Measurements from ENCODE around the gene IL6ST.

The IL6ST gene

DNA sequence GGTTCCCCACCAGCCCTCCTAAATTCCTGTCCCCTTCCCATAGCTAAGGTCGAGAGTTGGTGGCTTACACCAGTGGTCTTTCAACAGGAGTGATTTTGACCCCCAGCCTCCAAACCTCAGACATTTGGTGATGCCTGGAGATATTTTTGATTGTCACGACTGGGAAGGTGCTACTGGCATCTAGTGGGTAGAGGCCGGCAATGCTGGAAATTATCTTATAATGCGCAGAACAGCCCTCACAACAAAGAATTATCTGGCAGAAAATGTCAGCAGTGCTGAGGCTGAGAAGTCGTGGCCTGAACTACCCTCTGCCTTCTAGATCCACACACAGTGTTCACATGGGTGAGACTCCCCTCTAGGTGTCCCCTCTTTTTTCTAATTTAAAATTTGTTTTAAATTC lies 74.0 kb downstream of the IL6ST start:
- DNase-seq (ENCODE audit: low read depth in 2 of 2) = no peak

DNA sequence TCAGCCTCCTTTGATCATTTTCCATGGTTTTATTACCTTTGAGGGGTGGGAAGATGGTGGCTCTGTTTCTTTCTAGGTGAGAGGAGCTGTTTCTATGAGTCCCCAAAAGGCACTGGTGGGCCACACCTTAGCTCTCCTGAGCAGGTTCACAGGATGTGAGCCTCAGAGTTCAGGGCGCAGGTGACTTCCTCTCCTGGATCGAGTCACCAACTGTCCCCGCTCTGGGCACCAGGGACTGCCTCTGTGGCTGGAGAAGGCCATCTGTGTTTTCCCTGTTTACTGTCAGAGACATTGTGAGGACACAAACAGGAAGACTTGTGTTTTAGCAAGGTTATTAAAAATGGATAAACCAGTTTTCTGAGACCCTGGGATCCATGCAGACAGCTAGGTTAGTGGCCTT lies 75.1 kb downstream of the IL6ST start:
- no peak for DNase-seq (ENCODE audit: low read depth in 2 of 2)

DNA sequence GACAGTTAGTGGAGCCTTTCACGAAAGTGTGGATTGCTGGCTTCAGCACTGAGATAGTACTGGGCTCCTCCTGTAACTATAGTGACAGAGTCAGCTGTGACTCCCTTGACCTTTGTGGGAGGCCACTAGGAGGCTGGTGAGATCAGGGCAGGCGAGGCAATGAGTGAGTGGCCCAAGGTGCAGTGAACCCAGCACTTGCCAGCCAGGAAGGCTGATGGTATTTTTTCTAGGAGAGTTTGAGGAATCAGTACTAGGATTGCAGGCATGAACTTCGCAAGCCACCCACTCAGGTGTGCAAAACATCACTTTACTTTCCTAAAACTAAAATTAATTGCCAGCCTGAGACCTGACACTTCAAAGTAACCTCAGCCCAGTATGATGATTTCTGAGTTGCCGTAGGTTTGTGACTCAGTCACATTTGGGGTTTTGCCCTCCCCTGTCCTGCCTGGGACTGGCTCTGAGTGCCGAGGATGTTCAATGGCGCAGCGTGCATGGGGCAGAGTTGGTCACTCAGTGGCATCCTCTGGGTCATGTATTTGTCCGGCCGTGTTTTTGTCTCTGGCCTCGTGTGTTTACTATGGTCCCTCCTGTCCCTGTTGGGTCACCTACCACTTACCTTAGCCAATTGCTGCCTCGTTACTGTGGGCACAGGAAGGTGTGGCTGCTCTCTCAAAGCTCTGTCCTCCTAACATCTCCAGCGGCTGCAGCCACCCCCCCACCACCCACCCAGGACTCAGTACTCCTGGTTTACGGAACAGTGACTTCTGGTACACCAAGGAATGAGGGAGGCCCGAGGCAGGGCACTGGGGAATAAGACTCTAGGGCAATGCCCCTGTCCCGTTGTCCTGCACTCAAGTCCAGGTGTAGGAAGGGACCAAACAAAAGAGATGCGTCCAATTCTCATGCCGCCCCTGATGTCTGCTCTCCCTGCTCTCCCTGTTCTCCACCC lies 76.4 kb downstream of the IL6ST start:
- DNase-seq (ENCODE audit: low read depth in 2 of 2) = no peak

DNA sequence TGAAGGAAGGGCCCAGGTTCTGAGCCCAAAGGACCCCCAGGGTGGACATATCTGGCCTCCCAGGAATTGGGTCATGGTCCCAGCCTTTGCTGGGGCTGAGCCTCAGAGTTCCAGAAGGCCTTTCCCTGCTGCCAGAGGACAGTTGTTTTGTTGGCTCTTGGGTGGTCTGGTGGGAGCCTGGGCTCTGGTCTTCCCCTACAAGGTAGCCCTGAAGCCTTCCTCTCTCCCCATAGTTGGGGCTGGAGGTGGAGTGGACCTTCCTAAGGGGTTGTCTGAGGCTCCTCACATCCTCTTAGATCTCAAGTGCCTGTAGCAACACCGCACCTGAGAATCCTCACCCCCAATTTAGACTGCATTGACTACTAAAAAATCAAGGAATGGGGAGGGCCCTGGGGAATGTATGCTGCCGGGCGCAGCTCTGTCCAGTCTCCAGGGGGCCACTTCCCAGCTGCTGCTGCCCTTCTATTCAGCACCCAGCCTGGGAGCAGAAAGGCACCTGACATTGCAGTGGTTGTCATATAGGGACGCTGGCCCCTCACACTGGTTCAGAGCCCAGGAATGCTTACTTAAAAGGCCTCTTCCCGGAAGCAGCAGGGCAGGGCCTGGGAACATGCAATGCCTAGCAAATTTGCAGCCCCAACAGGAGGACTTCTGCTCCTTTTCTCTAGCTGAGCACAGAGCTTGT lies 77.2 kb downstream of the IL6ST start:
- DNase-seq (ENCODE audit: low read depth in 2 of 2) = no peak

DNA sequence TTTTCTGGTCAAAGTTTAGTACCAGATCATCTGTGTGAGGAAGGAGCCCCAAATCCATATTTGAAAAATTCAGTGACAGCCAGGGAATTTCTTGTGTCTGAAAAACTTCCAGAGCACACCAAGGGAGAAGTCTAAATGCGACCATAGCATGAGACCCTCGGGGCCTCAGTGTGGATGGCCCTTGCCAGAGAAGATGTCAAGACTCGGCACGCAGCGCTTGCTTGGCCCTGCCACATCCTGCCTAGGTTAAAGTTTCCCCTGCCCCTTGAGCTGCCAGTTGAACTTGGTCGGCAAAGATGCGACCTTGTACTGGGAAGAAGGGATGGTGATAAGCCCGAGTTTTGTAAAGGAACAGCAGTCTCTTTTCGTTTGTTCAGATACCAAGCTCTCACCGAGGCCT lies 77.8 kb downstream of the IL6ST start:
- DNase-seq (ENCODE audit: low read depth in 2 of 2) = no peak

DNA sequence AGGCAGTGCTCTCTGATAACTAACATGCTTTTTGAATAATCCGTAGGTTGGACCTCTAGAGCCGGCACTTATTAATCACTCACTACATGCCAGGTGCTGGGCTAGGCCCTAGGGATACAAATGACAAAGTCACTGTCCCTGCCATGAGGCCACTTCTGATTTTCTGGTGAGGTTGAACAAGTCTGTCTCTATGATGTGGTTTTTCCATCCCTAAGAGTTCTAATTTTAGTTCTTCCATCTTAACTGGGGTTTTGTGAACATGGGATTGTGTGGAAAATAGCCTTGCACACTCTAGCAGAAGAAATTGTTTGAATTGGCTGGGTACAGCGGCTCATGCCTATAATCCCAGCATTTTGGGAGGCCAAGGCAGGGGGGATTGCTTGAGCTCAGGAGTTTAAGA lies 79.0 kb downstream of the IL6ST start:
- no peak for DNase-seq (ENCODE audit: low read depth in 2 of 2)

DNA sequence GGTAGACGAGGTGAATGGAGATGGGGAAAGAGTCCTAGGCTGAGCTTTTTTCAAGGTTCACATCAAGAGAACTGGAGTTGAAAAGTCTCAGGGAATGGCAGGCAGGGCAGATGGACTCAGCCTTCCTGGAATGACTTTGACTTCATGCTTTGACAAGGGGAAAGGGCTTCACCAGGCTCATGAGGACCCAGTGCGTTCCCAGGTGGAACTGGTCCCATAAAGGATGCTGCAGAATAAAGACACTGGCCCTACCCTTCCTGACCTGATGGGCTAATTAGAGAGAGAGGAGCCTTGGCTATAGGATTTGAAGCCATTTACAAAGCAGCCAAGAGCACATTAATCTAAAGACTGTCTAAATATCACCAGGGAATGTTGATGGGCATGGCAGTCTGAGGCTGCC lies 79.8 kb downstream of the IL6ST start:
- DNase-seq (ENCODE audit: low read depth in 2 of 2) = no peak

DNA sequence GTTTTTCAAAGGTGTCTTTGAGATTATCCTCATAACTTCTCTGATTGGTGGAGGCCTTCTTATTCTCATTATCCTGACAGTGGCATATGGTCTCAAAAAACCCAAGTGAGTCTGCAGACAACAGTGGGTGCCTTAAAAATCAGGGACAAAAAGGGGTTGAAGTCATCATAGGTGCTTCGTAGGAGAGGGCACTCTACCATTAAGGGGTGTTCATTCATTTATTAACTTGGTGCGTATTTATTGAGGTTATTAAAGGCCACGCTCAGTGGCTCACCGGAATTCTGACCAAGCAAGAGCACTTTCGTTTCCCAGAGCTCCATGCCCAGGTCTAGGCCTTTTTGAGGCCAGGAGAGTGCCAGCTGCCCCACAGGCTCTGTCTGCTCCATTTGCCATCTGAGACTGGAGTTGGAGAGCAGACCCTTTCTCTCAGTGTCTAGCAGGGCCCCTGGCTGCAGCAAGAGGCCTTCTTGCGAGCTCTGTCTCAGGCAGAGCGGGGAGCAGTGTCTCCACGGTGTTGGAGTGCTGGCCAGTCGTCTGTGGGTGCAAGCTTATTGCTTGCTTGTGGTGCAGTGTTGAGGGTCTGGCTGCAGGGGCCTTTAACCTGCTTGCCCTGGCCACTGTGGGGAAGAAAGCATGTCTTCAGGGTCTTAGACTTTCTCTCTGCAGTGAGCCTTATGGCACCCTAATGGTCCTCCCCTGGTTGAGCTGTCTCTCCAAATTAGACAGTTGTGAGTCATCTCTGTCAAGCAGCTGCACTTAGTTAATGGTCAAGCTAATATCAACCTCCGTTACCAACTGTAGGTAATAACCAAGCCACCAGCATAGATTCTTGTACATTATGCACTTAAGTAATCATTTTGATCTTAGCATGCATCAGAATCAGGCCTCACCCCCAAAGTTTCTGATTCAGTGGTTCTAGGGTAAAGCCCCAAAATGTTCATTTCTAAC lies 81.0 kb downstream of the IL6ST start:
- no peak for DNase-seq (ENCODE audit: low read depth in 2 of 2)

DNA sequence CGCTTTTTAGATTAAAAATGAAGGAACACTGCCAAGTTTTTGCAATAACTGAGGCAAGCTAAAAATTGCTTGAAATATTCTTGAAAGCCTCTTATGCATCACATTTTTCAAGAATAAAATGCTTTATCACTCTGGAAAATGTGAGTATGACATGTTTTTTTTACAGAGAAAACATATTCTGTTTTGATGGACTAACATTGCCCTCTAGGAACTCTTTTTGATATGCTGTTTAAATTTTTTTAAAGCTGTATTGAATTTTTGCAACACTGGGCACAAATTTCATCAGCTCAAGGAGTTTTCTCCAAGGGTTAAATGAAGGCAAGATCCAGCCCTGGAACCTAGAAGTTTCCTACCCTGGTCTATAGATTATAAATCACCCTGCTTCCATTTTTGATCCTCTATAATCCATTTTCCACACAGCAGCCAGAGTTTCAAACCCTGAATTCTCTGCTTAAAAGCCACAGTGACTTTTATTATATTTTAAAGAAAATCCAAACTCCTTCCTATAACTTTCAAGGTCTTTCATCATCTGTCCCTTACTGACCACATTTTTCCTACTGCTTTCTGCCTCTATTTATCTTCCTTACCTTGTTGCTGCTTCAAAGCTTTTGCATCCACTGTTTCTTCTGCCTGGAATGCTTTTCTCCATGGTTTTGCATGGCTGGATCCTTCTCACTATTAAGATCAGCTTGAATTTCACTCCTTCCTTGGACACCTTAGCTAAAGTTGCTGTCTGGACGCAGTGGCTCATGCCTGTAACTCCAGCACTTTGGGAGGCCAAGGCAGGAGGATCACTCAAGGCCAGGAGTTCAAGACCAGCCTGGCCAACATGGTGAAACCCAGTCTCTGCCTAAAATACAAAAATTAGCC lies 82.7 kb downstream of the IL6ST start:
- no peak for DNase-seq (ENCODE audit: low read depth in 2 of 2)

DNA sequence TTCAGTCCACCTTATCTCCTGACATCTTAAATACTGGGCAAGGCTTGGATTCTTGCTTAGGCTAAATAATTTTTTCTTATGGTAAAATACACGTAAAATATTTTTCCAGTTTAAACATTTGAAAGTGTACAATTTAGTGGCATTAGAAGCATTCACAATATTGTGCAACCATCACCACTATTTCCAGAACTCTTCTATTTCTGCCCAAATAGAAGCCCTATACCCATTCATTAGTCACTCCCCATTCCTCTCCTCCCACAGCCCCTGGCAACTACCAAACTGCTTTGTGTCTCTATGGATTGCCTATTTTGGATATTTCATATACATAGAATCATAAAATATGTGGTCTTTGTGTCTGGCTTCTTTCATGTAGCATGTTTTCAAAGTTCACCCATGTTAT lies 86.0 kb downstream of the IL6ST start:
- DNase-seq (ENCODE audit: low read depth in 2 of 2) = no peak

DNA sequence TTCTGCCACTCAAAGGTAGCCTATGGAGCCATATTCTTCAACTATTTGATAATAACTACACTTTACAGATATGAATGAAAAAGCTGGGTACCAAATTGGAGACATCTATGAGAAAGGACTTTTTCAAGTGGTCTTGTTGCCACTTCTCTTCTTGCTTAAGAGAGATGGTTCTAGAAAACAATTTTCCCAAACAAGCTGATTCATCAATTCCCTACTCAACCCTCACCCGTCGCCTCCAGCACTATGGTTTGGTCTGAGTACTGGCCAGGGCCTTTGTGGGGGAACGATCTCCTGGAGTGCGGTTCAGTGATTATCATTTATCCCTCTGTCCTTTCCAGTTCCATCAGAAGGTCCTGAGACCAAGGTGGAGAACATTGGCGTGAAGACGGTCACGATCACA lies 86.8 kb downstream of the IL6ST start:
- no peak for DNase-seq (ENCODE audit: low read depth in 2 of 2)

DNA sequence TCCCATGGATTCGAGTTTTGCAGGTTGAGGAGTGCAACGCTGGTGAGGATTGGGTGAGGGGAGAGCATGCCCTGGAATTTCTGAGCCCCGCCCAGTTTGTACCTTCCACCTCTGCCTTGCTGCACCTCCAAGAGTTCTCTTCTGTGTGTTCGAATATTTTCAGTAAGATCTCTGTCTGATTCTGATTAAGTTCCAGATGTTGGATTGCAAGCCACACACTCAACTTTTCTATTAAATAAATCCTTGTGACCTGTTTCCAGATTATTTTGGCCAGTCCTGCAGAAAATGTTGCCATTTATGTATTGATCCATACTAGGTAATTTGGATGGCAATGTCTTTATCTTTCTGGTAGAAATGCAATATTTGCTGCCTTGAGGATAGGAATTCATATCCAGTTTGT lies 89.5 kb downstream of the IL6ST start:
- DNase-seq (ENCODE audit: low read depth in 2 of 2) = no peak

DNA sequence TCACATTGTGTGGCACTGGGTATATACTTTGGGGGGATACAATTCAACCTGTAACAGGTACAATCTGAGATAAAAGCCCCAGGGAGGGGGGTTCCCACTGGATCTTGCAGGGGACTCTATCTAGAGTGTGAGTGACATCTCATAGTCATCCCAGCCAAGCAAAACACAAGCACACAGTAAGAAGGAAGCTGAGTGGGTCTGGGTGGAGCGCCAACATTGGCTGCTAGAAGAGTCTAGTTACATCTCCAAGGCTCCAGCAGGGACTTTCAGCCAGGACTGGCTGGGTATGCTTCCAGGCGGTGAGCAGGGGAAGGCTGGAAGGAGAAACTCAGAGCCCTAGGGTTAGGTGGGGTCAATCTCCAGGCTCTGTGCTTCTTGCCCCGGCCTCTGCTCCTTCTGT lies 90.6 kb downstream of the IL6ST start:
- no peak for DNase-seq (ENCODE audit: low read depth in 2 of 2)

DNA sequence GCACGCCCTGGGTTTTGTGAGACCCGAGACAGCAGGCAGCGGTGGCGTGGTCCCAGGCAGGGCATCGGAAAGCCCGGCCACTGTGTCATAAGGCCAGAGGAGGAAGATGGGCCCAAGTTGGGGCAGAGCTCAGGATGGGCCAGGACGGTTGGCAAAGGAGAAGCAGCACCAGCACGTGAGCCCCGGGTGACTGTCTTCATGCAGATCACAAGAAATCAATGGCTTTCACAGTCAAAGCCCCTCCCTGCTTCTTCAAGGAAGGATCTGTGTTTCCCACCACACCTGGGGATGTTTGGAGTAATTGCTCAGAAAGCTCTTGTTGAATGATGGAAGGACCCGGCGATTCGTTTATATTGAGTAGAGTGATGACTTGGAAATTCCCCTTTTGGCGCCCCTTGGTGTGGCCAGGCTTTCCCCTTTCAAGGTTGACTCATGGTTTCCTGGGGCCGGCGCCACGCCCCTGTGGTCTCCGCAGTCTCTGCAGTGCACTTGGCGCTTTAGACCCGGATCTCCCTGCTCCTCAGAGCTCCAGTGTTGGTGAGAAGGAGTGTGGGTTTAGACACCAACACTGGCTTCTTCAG lies 91.6 kb downstream of the IL6ST start:
- peak; percentile 55 to 57 for DNase-seq (ENCODE audit: low read depth in 2 of 2)

DNA sequence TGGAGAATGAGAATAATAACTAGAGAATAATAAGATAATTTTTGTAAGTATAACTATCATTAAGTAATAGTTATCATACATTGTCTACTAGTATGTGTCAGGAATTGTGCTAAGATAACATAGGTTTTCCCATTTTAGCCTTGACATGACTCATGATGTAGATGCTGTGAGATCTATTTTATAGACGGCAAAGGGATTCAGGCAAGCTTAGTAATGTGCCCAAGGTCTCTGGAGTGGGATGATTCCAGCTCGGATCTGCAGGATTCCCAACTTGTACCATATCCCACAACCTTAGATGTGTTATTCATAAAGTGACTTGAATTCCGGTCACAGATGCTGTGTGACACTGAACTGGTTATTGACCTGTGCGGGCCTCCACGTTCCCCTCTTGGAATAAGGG lies 92.1 kb downstream of the IL6ST start:
- no peak for DNase-seq (ENCODE audit: low read depth in 2 of 2)

DNA sequence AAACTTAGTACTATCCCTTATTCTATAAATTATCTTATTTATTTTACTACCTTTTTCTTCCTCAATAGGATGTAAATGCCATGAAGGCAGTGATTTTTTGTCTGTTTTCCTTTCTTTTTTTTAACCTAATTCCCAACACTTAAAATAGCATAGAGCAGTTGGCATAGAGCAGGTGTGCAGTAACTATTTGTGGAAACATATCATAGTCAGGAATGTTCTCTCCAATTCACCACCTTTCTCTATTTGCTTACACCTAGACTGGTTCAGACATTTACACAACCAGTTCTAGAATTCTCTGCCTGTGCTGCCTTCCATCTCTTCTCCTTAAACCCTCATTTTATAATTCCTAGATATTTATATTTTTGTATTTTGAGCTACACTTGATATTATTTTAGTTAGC lies 94.0 kb downstream of the IL6ST start:
- no peak for DNase-seq (ENCODE audit: low read depth in 2 of 2)

DNA sequence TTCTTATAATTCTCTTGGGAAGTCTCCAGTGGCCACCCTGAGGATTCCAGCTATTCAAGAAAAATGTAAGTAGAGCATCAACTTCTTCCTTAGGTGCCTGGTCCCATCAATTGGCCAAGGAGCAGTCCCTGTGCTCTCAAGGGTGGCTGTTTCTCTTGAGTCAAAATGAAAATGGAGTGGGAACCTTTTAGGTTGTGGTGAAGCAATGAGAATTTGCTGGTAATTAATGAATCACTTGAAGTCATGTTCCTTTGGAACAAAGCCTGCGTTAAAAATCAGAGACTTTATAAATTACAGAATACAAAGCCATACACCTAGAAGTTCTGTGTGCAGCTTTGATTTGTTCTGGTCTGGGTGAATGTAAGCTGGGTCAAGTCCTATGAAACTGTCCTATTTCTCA lies 94.7 kb downstream of the IL6ST start:
- no peak for DNase-seq (ENCODE audit: low read depth in 2 of 2)

DNA sequence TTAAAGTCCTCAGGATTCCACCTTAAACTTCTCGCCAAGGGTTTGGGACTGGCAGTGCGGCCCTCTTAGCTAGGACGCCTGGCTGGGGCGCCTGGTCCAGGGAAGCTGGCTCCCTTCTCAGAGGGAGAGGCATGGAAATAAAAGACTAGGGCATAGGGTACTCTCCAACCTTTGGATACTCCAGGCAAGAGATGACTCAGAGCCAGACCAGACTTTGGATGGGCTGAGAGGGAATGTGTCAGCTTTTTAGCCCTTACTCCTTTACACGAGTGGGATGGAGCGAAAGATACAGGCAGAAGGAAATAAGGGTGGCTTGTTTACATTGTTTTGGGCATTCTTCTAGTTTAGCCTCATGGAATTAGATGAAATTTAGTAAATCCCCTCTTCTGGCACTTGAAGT lies 95.4 kb downstream of the IL6ST start:
- no peak for DNase-seq (ENCODE audit: low read depth in 2 of 2)

DNA sequence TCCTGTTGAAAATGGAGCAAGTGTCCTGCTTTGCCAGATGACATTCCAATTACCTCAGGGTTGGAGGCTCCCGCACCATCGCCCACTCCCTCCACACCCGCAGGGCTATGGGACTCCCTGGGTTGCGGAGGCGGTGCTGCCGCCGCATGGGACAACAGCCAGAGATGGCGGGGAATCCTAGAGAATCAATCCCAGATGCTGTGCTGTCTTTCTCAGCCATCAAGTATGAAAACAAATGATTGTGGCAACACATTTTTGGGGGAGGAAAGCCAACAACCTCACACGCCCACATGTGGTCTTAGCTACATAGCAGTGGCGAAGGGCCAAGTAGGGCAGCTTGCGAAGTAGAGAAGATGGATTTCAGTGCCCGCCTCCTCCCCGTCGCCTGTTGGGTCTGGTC lies 96.9 kb downstream of the IL6ST start:
- DNase-seq (ENCODE audit: low read depth in 2 of 2) = no peak

DNA sequence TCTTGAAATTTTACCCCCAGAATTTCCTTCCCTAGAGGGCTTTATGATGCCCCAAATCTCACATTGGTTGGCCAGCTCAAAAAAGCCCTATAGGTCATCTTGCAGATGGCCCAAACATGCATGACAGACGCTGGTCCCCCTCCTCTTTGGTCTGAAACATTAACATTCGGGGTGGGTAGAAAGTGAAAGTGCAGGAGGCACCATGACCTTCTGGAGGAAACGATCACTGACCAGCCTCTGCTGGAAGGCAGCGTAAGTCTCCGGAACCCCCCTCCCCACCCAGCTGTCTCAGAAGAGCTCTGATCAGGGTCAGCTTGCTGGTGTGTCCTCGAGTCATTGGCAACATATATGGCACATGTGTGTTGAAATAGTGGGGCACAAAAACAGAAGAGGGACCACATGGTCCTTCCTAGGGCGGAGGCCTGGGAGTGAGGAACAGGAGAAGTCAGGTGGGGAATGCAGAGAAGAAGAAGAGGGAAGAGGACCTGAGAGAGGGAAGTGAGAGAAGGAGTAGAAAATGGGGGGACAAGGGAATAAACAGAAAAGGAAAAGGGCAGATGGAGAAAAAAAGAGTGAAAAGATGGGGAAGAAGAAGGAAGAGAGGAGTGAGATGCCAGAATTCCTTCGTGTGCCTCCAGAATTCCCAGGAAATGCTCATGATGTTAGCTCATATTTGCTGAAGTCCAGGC lies 97.4 kb downstream of the IL6ST start:
- DNase-seq (ENCODE audit: low read depth in 2 of 2) = no peak

All from stimulated activated CD8-positive, alpha-beta memory T cell treated with anti-CD3 and anti-CD28 coated beads, Interleukin-7, amount 100 ng/mL, for 4 hours (primary cell).